ENCODE data around the gene ESAM.

GRCh38 chr11:124743050-124743449 lies 19.0 kb downstream of the ESAM start:
- TF ChIP-seq CTCF (conservative IDR thresholded peaks at IDR 0.05; ENCODE audit: low read depth, low read length) (no peak), EZH2phosphoT487 (IDR thresholded peaks at IDR 0.05; ENCODE audit: borderline replicate concordance, low read length) (no peak), EZH2 (IDR thresholded peaks at IDR 0.05; ENCODE audit: low read length, unreplicated experiment) (no peak)

Measured in PC-3 (cell line).